Liver (tissue), 3 donors: ENCODE measurements around the gene KLK15.

Source experiments
- ATF3 ChIP-seq: IDR thresholded peaks from 2 replicates; pipeline ENCODE4 v1.6.1; 2016; ENCODE audit warnings: antibody characterized with exemption
- EGR1 ChIP-seq, 2 donors: IDR thresholded peaks; 2 replicates each; pipeline ENCODE4 v1.6.1; 2016 to 2018; ENCODE audit warnings: antibody characterized with exemption in 2 of 2, low read depth in 2 of 2
- GABPA ChIP-seq, 2 donors: IDR thresholded peaks in 1 of 2; conservative IDR thresholded peaks in 1 of 2; 2 replicates each; pipeline ENCODE4 v1.6.1; 2016; ENCODE audit warnings: antibody characterized with exemption in 2 of 2, mild to moderate bottlenecking in 1 of 2, moderate library complexity in 1 of 2
- HNF4A ChIP-seq, 2 donors: conservative IDR thresholded peaks; 2 replicates each; pipeline ENCODE4 v1.6.1; 2016; ENCODE audit warnings: antibody characterized with exemption in 2 of 2, mild to moderate bottlenecking in 2 of 2
- JUND ChIP-seq, 2 donors: IDR thresholded peaks; 2 replicates each; pipeline ENCODE4 v1.6.1; 2016; ENCODE audit warnings: antibody characterized with exemption in 2 of 2
- NR2F2 ChIP-seq: IDR thresholded peaks from 2 replicates; pipeline ENCODE4 v1.6.1; 2016; ENCODE audit warnings: antibody characterized with exemption
- RXRA ChIP-seq, 2 donors: IDR thresholded peaks; 2 replicates each; pipeline ENCODE4 v1.6.1; 2017 to 2018; ENCODE audit warnings: antibody characterized with exemption in 2 of 2, mild to moderate bottlenecking in 1 of 2
- SP1 ChIP-seq: IDR thresholded peaks from 2 replicates; pipeline ENCODE4 v1.6.1; 2018; ENCODE audit warnings: antibody characterized with exemption, mild to moderate bottlenecking
- TAF1 ChIP-seq: conservative IDR thresholded peaks from 2 replicates; pipeline ENCODE4 v1.6.1; 2016; ENCODE audit warnings: antibody characterized with exemption, mild to moderate bottlenecking
- YY1 ChIP-seq: IDR thresholded peaks from 2 replicates; pipeline ENCODE4 v1.6.1; 2016; ENCODE audit warnings: antibody characterized with exemption, mild to moderate bottlenecking
- TF ChIP-seq, protein P1 (sequence below): fragments of 150-350 bp; IDR thresholded peaks from 2 replicates; pipeline ENCODE4 v1.5.1; 2017; ENCODE audit warnings: improper control_type of control experiment, low read depth, low read length; ENCODE audit not compliant: missing input control
- TF ChIP-seq, protein P2 (sequence below): IDR thresholded peaks from 2 replicates; pipeline ENCODE4 v1.6.1; 2016; ENCODE audit warnings: antibody characterized with exemption
- TF ChIP-seq, protein P3 (sequence below): IDR thresholded peaks from 2 replicates; pipeline ENCODE4 v1.6.1; 2016; ENCODE audit warnings: antibody characterized with exemption, mild to moderate bottlenecking
- TF ChIP-seq, protein P4 (sequence below): IDR thresholded peaks from 2 replicates; pipeline ENCODE4 v1.6.1; 2016; ENCODE audit warnings: antibody characterized with exemption
- donor health status: healthy.
- donor health status: healthy.

DNA sequence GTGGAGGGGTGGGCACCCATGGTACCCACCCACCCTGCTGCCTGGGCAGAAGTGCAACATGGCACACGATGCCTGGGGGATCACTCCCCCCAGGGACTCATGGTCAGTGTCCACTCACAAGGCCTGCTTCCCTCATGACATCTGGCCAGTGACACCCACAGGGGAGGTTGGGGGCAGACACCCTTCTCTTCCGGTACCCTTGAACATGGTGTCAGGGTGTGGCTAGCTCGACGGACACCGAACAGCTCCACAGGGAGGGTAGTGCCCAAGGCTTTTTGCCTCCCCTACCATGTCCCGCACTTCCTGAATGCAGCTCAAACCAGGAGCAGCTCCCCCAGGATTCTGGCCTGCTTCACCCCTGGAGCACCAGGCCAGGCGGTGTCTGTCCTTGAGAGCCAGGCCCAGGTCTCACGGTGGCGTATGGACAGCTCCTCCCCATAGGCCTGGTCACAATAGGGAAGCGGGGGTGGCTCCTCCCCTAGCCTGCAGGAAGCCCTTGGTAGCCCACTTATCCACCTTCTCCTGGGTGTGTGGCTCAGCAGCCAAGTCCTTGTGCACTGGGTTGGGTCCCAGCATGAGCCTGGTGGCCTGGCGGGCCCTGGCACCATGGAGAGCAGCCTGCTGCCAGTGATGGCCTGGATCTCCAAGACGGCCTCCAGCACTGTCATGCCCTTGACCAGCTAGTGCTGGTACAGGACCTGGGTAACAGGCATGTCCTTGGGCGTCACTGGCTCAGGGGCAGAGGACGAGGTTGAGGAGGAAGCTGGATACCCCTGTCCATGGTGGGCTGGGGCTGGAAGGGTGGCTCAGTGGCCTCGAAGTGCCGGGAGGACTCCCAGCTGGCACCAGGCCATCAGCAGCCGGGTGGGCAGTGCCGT, 35.4 kb downstream of the KLK15 start:
- TF ChIP-seq, protein P1, sequence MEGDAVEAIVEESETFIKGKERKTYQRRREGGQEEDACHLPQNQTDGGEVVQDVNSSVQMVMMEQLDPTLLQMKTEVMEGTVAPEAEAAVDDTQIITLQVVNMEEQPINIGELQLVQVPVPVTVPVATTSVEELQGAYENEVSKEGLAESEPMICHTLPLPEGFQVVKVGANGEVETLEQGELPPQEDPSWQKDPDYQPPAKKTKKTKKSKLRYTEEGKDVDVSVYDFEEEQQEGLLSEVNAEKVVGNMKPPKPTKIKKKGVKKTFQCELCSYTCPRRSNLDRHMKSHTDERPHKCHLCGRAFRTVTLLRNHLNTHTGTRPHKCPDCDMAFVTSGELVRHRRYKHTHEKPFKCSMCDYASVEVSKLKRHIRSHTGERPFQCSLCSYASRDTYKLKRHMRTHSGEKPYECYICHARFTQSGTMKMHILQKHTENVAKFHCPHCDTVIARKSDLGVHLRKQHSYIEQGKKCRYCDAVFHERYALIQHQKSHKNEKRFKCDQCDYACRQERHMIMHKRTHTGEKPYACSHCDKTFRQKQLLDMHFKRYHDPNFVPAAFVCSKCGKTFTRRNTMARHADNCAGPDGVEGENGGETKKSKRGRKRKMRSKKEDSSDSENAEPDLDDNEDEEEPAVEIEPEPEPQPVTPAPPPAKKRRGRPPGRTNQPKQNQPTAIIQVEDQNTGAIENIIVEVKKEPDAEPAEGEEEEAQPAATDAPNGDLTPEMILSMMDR, result no peak
- TF ChIP-seq RXRA (IDR thresholded peaks at IDR 0.05) (no peak), NR2F2 (no peak), EGR1 (IDR thresholded peaks at IDR 0.05; ENCODE audit: low read depth in 2 of 2) (no peak), YY1 (no peak), ATF3 (no peak), SP1 (no peak), JUND (IDR thresholded peaks at IDR 0.05) (no peak), GABPA (IDR thresholded peaks at IDR 0.05 in 1 of 2, conservative IDR thresholded peaks at IDR 0.05 in 1 of 2) (no peak), TAF1 (no peak), HNF4A (conservative IDR thresholded peaks at IDR 0.05) (no peak)
- TF ChIP-seq, protein P2, sequence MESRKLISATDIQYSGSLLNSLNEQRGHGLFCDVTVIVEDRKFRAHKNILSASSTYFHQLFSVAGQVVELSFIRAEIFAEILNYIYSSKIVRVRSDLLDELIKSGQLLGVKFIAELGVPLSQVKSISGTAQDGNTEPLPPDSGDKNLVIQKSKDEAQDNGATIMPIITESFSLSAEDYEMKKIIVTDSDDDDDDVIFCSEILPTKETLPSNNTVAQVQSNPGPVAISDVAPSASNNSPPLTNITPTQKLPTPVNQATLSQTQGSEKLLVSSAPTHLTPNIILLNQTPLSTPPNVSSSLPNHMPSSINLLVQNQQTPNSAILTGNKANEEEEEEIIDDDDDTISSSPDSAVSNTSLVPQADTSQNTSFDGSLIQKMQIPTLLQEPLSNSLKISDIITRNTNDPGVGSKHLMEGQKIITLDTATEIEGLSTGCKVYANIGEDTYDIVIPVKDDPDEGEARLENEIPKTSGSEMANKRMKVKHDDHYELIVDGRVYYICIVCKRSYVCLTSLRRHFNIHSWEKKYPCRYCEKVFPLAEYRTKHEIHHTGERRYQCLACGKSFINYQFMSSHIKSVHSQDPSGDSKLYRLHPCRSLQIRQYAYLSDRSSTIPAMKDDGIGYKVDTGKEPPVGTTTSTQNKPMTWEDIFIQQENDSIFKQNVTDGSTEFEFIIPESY, result no peak
- TF ChIP-seq, protein P3, sequence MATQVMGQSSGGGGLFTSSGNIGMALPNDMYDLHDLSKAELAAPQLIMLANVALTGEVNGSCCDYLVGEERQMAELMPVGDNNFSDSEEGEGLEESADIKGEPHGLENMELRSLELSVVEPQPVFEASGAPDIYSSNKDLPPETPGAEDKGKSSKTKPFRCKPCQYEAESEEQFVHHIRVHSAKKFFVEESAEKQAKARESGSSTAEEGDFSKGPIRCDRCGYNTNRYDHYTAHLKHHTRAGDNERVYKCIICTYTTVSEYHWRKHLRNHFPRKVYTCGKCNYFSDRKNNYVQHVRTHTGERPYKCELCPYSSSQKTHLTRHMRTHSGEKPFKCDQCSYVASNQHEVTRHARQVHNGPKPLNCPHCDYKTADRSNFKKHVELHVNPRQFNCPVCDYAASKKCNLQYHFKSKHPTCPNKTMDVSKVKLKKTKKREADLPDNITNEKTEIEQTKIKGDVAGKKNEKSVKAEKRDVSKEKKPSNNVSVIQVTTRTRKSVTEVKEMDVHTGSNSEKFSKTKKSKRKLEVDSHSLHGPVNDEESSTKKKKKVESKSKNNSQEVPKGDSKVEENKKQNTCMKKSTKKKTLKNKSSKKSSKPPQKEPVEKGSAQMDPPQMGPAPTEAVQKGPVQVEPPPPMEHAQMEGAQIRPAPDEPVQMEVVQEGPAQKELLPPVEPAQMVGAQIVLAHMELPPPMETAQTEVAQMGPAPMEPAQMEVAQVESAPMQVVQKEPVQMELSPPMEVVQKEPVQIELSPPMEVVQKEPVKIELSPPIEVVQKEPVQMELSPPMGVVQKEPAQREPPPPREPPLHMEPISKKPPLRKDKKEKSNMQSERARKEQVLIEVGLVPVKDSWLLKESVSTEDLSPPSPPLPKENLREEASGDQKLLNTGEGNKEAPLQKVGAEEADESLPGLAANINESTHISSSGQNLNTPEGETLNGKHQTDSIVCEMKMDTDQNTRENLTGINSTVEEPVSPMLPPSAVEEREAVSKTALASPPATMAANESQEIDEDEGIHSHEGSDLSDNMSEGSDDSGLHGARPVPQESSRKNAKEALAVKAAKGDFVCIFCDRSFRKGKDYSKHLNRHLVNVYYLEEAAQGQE, result no peak
- TF ChIP-seq, protein P4, sequence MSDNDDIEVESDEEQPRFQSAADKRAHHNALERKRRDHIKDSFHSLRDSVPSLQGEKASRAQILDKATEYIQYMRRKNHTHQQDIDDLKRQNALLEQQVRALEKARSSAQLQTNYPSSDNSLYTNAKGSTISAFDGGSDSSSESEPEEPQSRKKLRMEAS, result no peak
